NCI-H748 (cell line): Measurements from ENCODE around the gene ZC3HAV1L.
"Not testable (repeated sequence)": the region's sequence is repeated elsewhere in the genome, so short reads cannot be mapped to it uniquely, and the experiment has no call there.

Experiments
- DNase-seq: peaks from one replicate; lab custom pipeline; 2025; ENCODE audit not compliant: unreplicated experiment; lab: John Stamatoyannopoulos, UW

ZC3HAV1L gene, protein sequence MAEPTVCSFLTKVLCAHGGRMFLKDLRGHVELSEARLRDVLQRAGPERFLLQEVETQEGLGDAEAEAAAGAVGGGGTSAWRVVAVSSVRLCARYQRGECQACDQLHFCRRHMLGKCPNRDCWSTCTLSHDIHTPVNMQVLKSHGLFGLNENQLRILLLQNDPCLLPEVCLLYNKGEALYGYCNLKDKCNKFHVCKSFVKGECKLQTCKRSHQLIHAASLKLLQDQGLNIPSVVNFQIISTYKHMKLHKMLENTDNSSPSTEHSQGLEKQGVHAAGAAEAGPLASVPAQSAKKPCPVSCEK

DNA sequence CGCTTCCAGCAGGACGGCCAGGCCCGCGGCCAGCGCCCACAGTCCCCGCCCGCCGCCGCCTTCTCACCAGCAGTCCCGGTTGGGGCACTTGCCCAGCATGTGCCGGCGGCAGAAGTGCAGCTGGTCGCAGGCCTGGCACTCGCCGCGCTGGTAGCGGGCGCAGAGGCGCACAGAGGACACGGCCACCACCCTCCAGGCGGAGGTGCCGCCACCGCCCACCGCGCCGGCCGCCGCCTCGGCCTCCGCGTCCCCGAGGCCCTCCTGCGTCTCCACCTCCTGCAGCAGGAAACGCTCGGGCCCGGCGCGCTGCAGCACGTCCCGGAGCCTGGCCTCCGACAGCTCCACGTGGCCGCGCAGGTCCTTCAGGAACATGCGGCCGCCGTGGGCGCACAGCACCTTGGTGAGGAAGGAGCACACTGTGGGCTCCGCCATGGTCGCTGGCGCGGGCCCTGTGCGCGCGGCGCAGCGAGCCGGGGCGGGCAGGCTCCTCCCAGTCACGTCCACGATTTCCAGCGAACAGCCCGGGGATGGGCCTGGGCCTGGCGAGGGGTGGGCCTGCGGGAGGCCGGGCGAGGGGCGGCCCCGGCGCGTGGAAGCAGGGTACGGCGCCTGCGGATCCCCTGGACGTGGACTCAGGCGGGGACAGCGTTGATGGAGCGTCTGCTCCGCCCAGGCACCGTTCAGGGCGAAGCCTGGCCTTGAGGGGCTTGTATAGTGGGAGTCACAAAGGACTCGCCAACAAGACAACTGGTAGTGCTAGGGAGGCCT is at the start of gene ZC3HAV1L:
ZC3HAV1L (minus strand) TSS at position 457 of the 768 bp plus-strand sequence; CDS start at position 432, 25 bp downstream.
- DNase-seq: peak; percentile 91

GRCh38 chr7:139084709-139085108 is 48.9 kb upstream of the ZC3HAV1L start:
- no peak for DNase-seq

- DNase-seq: no peak
Measured at GRCh38 chr7:139081584-139081983, 45.7 kb upstream of the ZC3HAV1L start.

GRCh38 chr7:139080905-139081304 is 45.1 kb upstream of the ZC3HAV1L start:
- DNase-seq: no peak

GRCh38 chr7:139079861-139080260 is 44.0 kb upstream of the ZC3HAV1L start:
- no peak for DNase-seq

DNA sequence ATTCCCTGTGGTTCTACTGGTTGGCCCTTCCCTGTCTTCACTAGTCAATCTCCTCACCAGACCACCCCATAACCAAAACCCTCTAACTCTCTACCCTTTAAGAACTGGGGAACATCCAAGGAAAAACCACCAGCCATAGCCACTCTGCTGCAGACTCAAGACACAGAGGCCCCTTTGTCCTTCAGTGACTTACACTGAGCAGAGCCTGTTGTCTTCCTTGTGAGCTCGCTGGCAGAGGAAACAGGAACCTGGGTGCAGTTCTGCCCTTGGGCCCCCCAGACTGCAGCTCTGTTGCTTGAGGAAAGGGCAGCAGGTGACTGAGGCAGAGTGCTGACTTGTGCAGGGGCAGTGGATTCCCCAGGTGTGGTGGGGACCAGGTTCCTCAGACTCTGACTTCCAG is 43.1 kb upstream of the ZC3HAV1L start:
- no peak for DNase-seq

- no peak for DNase-seq
Measured at GRCh38 chr7:139078399-139078798, 42.6 kb upstream of the ZC3HAV1L start.

DNA sequence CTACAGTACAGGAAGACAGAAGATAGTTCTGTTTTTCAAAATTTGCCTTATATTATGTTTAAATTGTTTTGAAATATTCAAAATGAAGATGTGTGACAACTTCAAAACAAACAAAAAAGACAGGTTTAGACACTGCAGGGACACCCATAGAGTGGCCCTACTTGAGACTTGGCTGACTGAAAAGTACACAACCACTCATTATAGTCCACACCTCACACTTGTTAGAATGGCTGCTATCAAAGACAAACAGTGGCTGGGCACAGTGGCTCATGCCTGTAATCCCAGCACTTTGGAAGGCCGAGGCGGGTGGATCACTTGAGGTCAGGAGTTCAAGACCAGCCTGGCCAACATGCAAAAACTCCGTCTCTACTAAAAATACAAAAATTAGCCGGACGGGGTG is 41.9 kb upstream of the ZC3HAV1L start:
- not testable (repeated sequence) for DNase-seq

DNA sequence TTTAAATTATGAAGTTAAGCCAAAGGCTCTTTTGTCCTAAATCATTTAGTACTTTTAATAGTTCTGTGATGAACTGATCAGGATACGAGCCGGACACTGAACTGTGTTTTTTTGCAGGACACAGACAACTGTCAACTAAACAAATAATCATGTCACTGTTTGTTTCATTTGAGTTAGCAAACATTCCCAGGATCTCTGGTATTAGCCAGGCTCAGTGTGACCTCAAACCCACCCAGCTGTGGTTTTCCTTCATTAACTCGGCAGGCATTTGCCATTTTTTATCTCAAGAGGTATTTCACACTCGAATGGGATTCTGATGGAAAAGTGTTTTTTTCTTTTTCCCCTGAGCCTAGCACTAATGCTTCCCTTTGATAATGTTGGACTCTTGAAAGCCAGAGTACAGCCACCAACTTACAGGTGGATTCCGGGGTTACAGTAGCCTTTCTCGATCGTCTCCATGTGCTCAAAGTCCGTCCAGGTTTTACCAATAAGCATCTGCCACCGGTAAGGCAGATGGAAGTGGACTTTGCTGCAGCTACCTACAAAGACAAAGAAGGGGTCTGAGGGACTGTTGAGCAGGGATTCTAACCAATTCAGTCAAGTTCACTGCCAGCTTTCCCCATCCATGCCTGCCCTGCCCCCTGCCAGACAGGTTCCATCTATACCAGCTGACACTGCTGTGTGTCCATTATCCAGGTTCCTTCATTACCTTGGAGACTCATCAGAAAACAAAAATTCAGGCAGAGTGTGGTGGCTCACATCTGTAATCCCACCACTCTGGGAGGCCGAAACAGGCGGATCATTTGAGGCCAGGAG is 40.2 kb upstream of the ZC3HAV1L start:
- DNase-seq: no peak

- peak; percentile 76 for DNase-seq
Measured at GRCh38 chr7:139075031-139075652, 39.3 kb upstream of the ZC3HAV1L start.

- DNase-seq: no peak
Measured at GRCh38 chr7:139072796-139073195, 37.0 kb upstream of the ZC3HAV1L start.

GRCh38 chr7:139071680-139072079 is 35.8 kb upstream of the ZC3HAV1L start:
- DNase-seq: no peak

DNA sequence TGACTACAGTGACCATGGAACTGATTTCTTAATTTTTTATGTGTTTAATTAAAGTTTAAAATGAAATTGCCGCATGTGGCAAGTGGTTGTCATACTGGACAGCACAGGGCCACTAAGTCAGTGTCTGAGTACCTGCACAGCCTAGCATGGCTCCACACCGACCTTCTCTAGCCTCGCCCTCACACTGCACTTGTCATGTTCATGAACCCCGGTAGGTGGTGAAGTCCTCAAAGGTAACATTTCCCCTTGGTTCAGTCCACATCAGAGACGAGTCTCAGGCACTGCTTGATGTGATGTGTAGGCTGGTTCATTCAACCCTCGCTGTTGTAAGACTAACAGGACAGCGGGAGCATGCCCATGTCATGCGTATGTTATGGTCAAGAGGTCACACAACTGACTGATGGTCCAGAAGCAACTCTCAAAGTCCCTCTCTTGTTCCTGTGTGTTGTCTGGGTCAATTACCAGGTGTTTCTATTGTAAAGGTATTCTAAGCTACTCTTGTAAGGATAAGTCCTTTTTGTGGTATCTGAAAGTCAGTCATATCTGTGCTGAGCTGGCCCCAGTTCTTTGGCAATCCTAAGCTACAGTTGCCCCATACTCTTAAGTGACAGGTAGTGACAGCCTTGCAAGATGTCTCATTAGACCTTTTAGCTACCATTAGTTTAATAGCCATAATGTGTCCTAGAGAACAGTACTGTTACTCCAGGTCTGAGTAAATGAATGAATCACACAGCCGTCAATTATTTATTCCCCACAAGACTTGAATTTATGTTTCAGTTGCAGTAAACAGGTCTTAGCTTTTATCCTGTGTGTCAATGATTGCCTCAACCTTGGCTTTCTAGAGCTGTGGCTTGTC is 32.9 kb upstream of the ZC3HAV1L start:
- no peak for DNase-seq

- no peak for DNase-seq
Measured at GRCh38 chr7:139066315-139066714, 30.5 kb upstream of the ZC3HAV1L start.

- no peak for DNase-seq
Measured at GRCh38 chr7:139065323-139065722, 29.5 kb upstream of the ZC3HAV1L start.

- DNase-seq: no peak
Measured at GRCh38 chr7:139061416-139061815, 25.6 kb upstream of the ZC3HAV1L start.

DNA sequence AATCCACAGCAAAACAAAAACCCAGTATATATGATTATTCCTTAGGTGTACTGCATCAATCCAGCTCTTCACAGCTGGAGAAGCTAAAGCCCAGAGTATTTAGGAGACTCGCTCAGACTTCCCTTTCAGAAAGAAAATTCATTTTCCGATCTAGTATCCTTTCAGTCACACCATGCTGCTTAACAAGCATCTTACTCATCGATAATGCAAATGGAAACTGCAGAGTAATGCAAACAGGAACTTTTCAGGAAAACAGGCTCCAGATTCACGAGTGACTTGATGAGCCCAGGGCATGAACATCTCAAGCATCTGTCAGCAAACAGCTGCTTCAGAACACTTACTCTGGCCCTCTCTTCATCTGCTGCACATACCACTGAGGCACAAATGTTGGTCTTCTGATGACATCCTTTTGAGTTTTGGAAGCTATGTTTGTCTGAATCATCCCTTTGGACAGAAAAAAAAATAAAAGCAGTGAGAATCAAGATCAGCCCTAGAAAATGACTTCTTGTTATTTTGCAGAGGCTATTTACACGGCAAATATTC is 24.9 kb upstream of the ZC3HAV1L start:
- no peak for DNase-seq

DNA sequence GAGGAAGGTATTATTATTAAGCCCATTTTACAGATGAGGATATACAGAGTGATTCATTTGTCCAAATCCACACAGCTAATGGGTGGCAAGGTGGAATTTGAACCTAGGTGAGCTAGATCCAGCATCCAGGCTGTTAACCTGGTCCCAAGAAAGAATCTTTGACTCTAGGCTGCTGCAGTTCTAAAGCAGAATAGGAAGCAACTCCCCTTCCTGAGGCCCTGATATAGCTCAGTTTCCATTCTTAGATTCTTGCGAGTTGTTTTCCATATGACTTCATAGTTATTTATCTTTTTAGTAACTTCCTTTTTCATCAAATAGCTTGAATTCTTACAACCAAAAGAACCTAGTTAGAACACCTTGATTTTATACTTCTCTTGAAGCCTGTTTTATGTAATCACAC is 24.1 kb upstream of the ZC3HAV1L start:
- DNase-seq: no peak

DNA sequence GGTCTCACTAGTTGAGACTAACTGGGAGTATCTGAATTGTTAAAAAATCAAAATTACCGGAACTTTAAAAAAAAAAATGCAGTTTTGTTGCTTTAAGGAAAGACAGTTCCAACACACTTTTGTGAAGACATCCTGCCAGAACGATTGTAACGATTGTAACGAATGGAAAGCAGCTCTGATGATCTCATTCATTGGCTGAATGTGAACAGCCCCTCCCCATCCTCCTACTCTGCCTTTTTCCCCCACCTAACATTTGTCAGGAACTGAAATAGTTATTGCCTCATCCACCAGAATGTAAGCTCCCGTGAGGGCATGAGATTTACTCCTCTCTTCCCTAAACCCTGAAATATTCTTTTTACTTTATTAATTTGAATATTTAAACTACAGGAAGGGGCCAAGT is 23.1 kb upstream of the ZC3HAV1L start:
- no peak for DNase-seq

GRCh38 chr7:139055674-139056073 is 19.8 kb upstream of the ZC3HAV1L start:
- DNase-seq: no peak
